Natural killer cell (primary cell): ENCODE results near the gene AUTS2. TPM values are rescaled to one million over a fixed set of nuclear protein-coding genes. Genes with fewer than 3 reads are reported as not detected.

Source experiments
- ATAC-seq, 3 donors: fragments of 150-1000 bp in 2 of 3; fragments of 200-7000 bp in 1 of 3; cut with Tn5 transposase; 1 replicate in 1 of 3; 2 replicates in 2 of 3; pipeline ENCODE4 v1.10.0; 2021; ENCODE audit warnings: mild to moderate bottlenecking in 2 of 3, moderate library complexity in 2 of 3
- DNase-seq, 2 donors: peaks; one replicate each; pipeline versions ENCODE4 v3.0.0 to v3.0.0-alpha.2; 2013 to 2021; ENCODE audit warnings: mixed read lengths in 1 of 2
- H3K27ac ChIP-seq: one replicate; pipeline ENCODE4 v1.5.1; 2013; ENCODE audit warnings: mild to moderate bottlenecking, low read length
- H3K27me3 ChIP-seq: one replicate; pipeline ENCODE4 v1.6.1; 2013; ENCODE audit warnings: low read length; ENCODE audit not compliant: control insufficient read depth, insufficient read depth
- H3K36me3 ChIP-seq: one replicate; pipeline ENCODE4 v1.6.1; 2013; ENCODE audit warnings: low read length; ENCODE audit not compliant: control insufficient read depth, insufficient read depth
- H3K4me1 ChIP-seq: one replicate; pipeline ENCODE4 v1.6.1; 2013; ENCODE audit warnings: low read length; ENCODE audit not compliant: control insufficient read depth, insufficient read depth
- H3K4me3 ChIP-seq: one replicate; pipeline ENCODE4 v1.5.1; 2013; ENCODE audit warnings: low read length
- H3K9me3 ChIP-seq: one replicate; pipeline ENCODE4 v1.6.1; 2013; ENCODE audit warnings: low read length; ENCODE audit not compliant: control insufficient read depth, insufficient read depth
- H3K27ac Mint-ChIP-seq, 2 donors: one replicate each; pipeline ENCODE4 v1.8.0; 2022; ENCODE audit warnings: mild to moderate bottlenecking in 2 of 2, mixed read lengths in 2 of 2, moderate library complexity in 1 of 2
- H3K27me3 Mint-ChIP-seq, 2 donors: one replicate each; pipeline ENCODE4 v1.8.0; 2022; ENCODE audit warnings: low read depth in 2 of 2, mixed read lengths in 2 of 2
- H3K36me3 Mint-ChIP-seq: one replicate; pipeline ENCODE4 v1.8.0; 2022; ENCODE audit warnings: mixed read lengths
- H3K4me1 Mint-ChIP-seq, 2 donors: one replicate each; pipeline ENCODE4 v1.8.0; 2022; ENCODE audit warnings: mixed read lengths in 2 of 2
- H3K4me3 Mint-ChIP-seq: one replicate; pipeline ENCODE4 v1.8.0; 2022; ENCODE audit warnings: mild to moderate bottlenecking, moderate library complexity, mixed read lengths
- H3K9me3 Mint-ChIP-seq, 2 donors: one replicate each; pipeline ENCODE4 v1.8.0; 2022; ENCODE audit warnings: mixed read lengths in 2 of 2
- WGBS: methylation state at CpG from one replicate; pipeline ENCODE4 v1.1.7; 2013; ENCODE audit warnings: missing lambda C conversion rate; ENCODE audit not compliant: insufficient coverage; 5-methylcytosine and 5-hydroxymethylcytosine counted together
- intact Hi-C: fragments of 100-400 bp; cut with micrococcal nuclease; formaldehyde crosslinking; loops from one replicate; pipeline ENCODE4 v1.14.2; 2022
- total RNA-seq, 4 donors: library from RNA; stranded (reverse); fragments of 120-200 nt in 1 of 4; gene quantifications; one replicate each; pipeline versions ENCODE4 v1.2.3 to v1.2.4, GENCODE V29; 2013 to 2022
- TF ChIP-seq, protein P1 (sequence below): fragments of 200-600 bp; IDR thresholded peaks from one replicate; pipeline ENCODE4 v1.8.0; 2022; ENCODE audit warnings: antibody characterized with exemption

AUTS2 gene
- total RNA-seq, 3 donors from 2014 or later (not counting 1 experiment from before 2014, with no cell fraction given), result 147 to 197 (median 155) TPM

DNA sequence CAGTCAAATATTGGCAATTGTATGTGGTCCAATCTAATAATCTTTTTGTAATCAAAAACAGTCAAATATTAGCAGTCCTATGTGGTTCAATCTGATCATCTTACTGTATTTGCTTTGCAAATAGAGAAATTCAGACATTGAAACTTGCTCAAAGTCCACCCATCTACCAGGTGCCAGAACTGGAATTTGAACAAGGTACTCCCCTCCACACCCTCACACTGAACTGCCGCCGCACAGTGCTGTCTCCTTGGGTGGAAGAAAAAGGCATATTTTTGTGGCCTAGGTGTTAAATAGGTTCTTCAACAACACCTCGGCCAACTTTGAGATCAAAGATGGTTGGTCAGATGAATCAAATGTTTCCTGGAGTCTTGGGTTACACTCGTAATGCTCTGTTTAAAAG is 989.5 kb downstream of the AUTS2 start:
- TF ChIP-seq, protein P1, sequence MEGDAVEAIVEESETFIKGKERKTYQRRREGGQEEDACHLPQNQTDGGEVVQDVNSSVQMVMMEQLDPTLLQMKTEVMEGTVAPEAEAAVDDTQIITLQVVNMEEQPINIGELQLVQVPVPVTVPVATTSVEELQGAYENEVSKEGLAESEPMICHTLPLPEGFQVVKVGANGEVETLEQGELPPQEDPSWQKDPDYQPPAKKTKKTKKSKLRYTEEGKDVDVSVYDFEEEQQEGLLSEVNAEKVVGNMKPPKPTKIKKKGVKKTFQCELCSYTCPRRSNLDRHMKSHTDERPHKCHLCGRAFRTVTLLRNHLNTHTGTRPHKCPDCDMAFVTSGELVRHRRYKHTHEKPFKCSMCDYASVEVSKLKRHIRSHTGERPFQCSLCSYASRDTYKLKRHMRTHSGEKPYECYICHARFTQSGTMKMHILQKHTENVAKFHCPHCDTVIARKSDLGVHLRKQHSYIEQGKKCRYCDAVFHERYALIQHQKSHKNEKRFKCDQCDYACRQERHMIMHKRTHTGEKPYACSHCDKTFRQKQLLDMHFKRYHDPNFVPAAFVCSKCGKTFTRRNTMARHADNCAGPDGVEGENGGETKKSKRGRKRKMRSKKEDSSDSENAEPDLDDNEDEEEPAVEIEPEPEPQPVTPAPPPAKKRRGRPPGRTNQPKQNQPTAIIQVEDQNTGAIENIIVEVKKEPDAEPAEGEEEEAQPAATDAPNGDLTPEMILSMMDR, result no peak
- Histone ChIP-seq H3K27ac (no peak overlapping the region), H3K27me3 (no peaks in the 10 kb centered on the region), H3K36me3 (no peaks in the 10 kb centered on the region), H3K4me1 (peaks cover 15% of the 10 kb centered on the region), H3K9me3 (no peaks in the 10 kb centered on the region), H3K4me3 (no peak overlapping the region)
- ATAC-seq, result peak in 2 of 3 donors; percentile 29 to 66
- intact Hi-C loops, result no loop called here
- peaks cover 0 to 3% of the 10 kb centered on the region in 2 donors for H3K27me3 Mint-ChIP-seq
- peaks cover 16 to 21% of the 10 kb centered on the region in 2 donors for H3K4me1 Mint-ChIP-seq
- H3K27ac Mint-ChIP-seq, result peak overlapping the region in 1 of 2 donors; percentile 17
- H3K4me3 Mint-ChIP-seq, result no peak overlapping the region
- DNase-seq, result peak in 1 of 2 donors; percentile 4
- H3K36me3 Mint-ChIP-seq, result no peaks in the 10 kb centered on the region
- 44% methylated on average over 4 of the region's 4 CpGs for WGBS
- H3K9me3 Mint-ChIP-seq, result no peaks in the 10 kb centered on the region

DNA sequence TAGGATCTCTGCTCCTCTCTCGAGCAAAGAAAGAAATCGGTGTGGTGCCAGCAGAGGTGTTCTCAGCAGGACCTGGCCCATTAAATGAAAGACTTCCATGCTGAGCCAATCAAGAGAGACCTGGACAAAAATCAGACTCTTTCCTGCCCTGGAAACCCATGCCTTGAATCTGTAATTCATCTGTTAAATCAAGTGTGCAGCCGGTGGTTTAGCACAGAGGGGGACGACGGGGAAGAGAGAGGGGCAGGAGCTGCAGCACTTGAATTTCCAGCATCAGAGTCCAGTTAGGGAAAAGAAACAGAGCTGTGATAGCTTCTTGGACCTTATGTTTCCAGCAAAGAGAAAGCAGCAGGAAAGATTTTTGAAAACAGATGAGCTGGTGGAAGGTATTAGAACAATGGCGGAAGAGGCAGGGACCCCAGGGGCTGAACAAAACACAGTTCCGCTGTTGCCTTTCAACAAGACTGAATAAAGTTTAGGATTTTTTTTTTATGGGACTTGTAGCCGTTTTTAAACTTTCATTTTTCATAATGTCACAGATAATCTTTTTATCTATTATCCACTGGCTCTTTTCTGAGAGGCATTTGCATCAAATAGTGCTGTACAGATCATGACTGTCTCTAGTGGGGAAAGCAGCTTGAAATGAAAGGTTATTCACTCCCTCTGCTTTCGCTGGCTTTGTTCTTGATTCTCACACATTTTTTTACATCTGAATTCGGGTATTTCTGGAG is 990.1 kb downstream of the AUTS2 start:
- intact Hi-C loops, result no loop called here
- WGBS, result 87% methylated on average over 9 of the region's 10 CpGs
- peaks cover 15% of the 10 kb centered on the region for H3K4me1 ChIP-seq
- no peaks in the 10 kb centered on the region for H3K9me3 Mint-ChIP-seq
- H3K4me3 ChIP-seq, result no peak overlapping the region
- peak overlapping the region in 1 of 2 donors; percentile 17 for H3K27ac Mint-ChIP-seq
- no peaks in the 10 kb centered on the region for H3K36me3 ChIP-seq
- H3K4me3 Mint-ChIP-seq, result no peak overlapping the region
- no peak for ATAC-seq
- H3K27me3 ChIP-seq, result no peaks in the 10 kb centered on the region
- H3K27me3 Mint-ChIP-seq, result peaks cover 0 to 3% of the 10 kb centered on the region in 2 donors
- no peaks in the 10 kb centered on the region for H3K36me3 Mint-ChIP-seq
- TF ChIP-seq, protein P1, result no peak
- no peaks in the 10 kb centered on the region for H3K9me3 ChIP-seq
- no peak overlapping the region for H3K27ac ChIP-seq
- peaks cover 16 to 21% of the 10 kb centered on the region in 2 donors for H3K4me1 Mint-ChIP-seq
- no peak for DNase-seq

DNA sequence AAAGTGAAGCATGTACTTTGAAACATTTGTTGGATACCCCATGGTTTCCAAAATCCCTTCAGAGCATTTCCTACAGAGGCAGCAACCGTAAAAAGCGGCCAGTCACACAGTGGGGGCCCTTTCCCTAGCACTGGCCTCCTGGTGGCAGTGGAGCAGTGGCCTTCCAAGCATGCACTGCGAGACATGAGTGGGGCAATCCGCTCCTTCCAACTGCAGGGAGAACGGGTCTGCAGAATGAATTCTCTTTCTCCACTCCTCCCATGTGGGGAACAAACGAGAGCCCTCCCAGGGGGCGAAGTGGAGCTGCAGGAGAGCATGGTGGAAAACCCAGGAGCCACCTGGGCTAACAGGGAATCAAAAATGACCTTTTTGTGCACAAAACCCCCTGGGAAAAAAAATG is 990.7 kb downstream of the AUTS2 start:
- no peak for DNase-seq
- no peak overlapping the region for H3K27ac Mint-ChIP-seq

More for the DNA sequence above, 990.7 kb downstream of the AUTS2 start:
- Histone ChIP-seq H3K9me3 (no peaks in the 10 kb centered on the region), H3K27ac (no peak overlapping the region), H3K36me3 (no peaks in the 10 kb centered on the region), H3K4me3 (no peak overlapping the region), H3K4me1 (peaks cover 15% of the 10 kb centered on the region), H3K27me3 (no peaks in the 10 kb centered on the region)
- Mint-ChIP-seq H3K36me3 (no peaks in the 10 kb centered on the region), H3K27me3 (peaks cover 0 to 3% of the 10 kb centered on the region in 2 donors), H3K9me3 (no peaks in the 10 kb centered on the region), H3K4me1 (peaks cover 16 to 21% of the 10 kb centered on the region in 2 donors), H3K4me3 (no peak overlapping the region)
- TF ChIP-seq, protein P1, result no peak
- ATAC-seq, result no peak
- intact Hi-C loops, result no loop called here
- 93% methylated on average over 7 of the region's 7 CpGs for WGBS
